Measurements from ENCODE around the gene PRPSAP2. TPM values are rescaled to one million over a fixed set of nuclear protein-coding genes. Genes with fewer than 3 reads are reported as not detected.

Gene PRPSAP2
- polyA plus RNA-seq, 3 donors: 17.1 to 20.9 (median 20.5) TPM

DNA sequence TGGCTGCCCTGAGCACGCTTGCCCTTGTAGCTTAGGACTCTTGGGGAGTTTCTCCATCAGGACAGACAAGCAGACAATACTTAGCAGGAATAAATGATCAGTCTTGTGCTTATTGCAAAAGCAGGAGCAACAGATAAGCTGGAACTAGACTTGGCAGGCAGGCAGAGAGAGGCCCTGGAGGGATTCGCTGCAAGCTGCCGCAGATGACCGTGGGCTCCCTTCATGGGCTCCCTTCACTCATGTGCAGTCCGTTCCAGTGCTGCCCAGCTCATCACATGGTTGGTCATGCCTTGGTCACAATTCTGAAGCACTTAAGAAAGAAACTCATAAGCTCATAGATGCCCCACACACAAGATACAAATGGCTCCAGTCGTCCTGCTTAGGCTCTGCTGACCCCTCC is 91.6 kb downstream of the PRPSAP2 start:
- H3K9ac ChIP-seq (ENCODE audit: insufficient read depth, low read length, poor library complexity, severe bottlenecking): no peak overlapping the region
- Mint-ChIP-seq H3K4me3 (no peak overlapping the region), H3K9me3 (no peaks in the 10 kb centered on the region), H3K27me3 (ENCODE audit: low read depth in 3 of 3) (peaks cover 3 to 7% (median 5%) of the 10 kb centered on the region in 3 donors), H3K4me1 (peaks cover 4% of the 10 kb centered on the region), H3K27ac (no peak overlapping the region), H3K36me3 (no peaks in the 10 kb centered on the region)
- H3K4me2 ChIP-seq (replicated peaks; ENCODE audit: extremely low read depth, low read length, poor library complexity, severe bottlenecking): no peak overlapping the region
- no peak for DNase-seq
- no peaks in the 10 kb centered on the region for H3K4me1 ChIP-seq (ENCODE audit: control insufficient read depth in 1 of 2, insufficient read depth in 2 of 2, low read length in 2 of 2)
- H3K27me3 ChIP-seq (ENCODE audit: control insufficient read depth in 2 of 2, insufficient read depth in 2 of 2, low read length in 2 of 2): no peaks in the 10 kb centered on the region
- 78% methylated on average over 6 of the region's 6 CpGs for WGBS (ENCODE audit: insufficient coverage)
- H4K20me1 ChIP-seq (ENCODE audit: insufficient read depth, low read length): no peaks in the 10 kb centered on the region
- intact Hi-C loops (cut with micrococcal nuclease): no loop called here
- H3K9me3 ChIP-seq (replicated peaks in 1 of 2; ENCODE audit: control insufficient read depth in 1 of 2, insufficient read depth in 1 of 2, low read length in 2 of 2): no peaks in the 10 kb centered on the region
- no peak overlapping the region for H3K4me3 ChIP-seq (replicated peaks in 1 of 3; ENCODE audit: low read depth in 2 of 3, low read length in 3 of 3)
- H3K79me2 ChIP-seq (ENCODE audit: insufficient read depth, low read length): no peaks in the 10 kb centered on the region
- H3K27ac ChIP-seq (ENCODE audit: low read depth in 1 of 2, low read length in 2 of 2): no peak overlapping the region
- no peak for TF ChIP-seq CTCF (IDR thresholded peaks at IDR 0.05)
- H3K36me3 ChIP-seq (replicated peaks in 1 of 2; ENCODE audit: control insufficient read depth in 1 of 2, insufficient read depth in 2 of 2, low read length in 2 of 2): no peaks in the 10 kb centered on the region
- H2AFZ ChIP-seq (ENCODE audit: insufficient read depth, low read depth, low read length, poor library complexity, severe bottlenecking): no peak overlapping the region

- no peaks in the 10 kb centered on the region for H3K27me3 ChIP-seq (ENCODE audit: control insufficient read depth in 2 of 2, insufficient read depth in 2 of 2, low read length in 2 of 2)
- H3K4me1 Mint-ChIP-seq: peaks cover 4% of the 10 kb centered on the region
- intact Hi-C loops (cut with micrococcal nuclease): loop anchor here in 1 of 2 donors (10.0 kb wide), 1 partner anchor 54 kb away; the partner anchor contains the start of gene FAM83G
Measured at GRCh38 chr17:18950346-18950745, 92.4 kb downstream of the PRPSAP2 start.

More at GRCh38 chr17:18950346-18950745, 92.4 kb downstream of the PRPSAP2 start:
- peaks cover 3 to 6% (median 5%) of the 10 kb centered on the region in 3 donors for H3K27me3 Mint-ChIP-seq (ENCODE audit: low read depth in 3 of 3)
- H3K9me3 Mint-ChIP-seq: no peaks in the 10 kb centered on the region
- Histone ChIP-seq H3K4me3 (replicated peaks in 1 of 3; ENCODE audit: low read depth in 2 of 3, low read length in 3 of 3) (no peak overlapping the region), H3K4me2 (replicated peaks; ENCODE audit: extremely low read depth, low read length, poor library complexity, severe bottlenecking) (no peak overlapping the region), H3K4me1 (ENCODE audit: control insufficient read depth in 1 of 2, insufficient read depth in 2 of 2, low read length in 2 of 2) (no peaks in the 10 kb centered on the region), H2AFZ (ENCODE audit: insufficient read depth, low read depth, low read length, poor library complexity, severe bottlenecking) (no peak overlapping the region), H3K79me2 (ENCODE audit: insufficient read depth, low read length) (no peaks in the 10 kb centered on the region), H3K9ac (ENCODE audit: insufficient read depth, low read length, poor library complexity, severe bottlenecking) (no peak overlapping the region), H4K20me1 (ENCODE audit: insufficient read depth, low read length) (no peaks in the 10 kb centered on the region), H3K27ac (ENCODE audit: low read depth in 1 of 2, low read length in 2 of 2) (no peak overlapping the region), H3K36me3 (replicated peaks in 1 of 2; ENCODE audit: control insufficient read depth in 1 of 2, insufficient read depth in 2 of 2, low read length in 2 of 2) (no peaks in the 10 kb centered on the region), H3K9me3 (replicated peaks in 1 of 2; ENCODE audit: control insufficient read depth in 1 of 2, insufficient read depth in 1 of 2, low read length in 2 of 2) (no peaks in the 10 kb centered on the region)
- no peak for TF ChIP-seq CTCF (IDR thresholded peaks at IDR 0.05)
- no peak for DNase-seq
- peak overlapping the region in 1 of 7 donors; percentile 48 for H3K27ac Mint-ChIP-seq
- no peak overlapping the region for H3K4me3 Mint-ChIP-seq
- H3K36me3 Mint-ChIP-seq: no peaks in the 10 kb centered on the region
- no CpG with 5 or more reads among the region's 4 CpGs for WGBS (ENCODE audit: insufficient coverage)
